DND-41 (cell line): ENCODE results near the gene NMS.

Source experiments
- EZH2 ChIP-seq: IDR thresholded peaks from 3 replicates; pipeline ENCODE4 v1.6.1; 2012; ENCODE audit warnings: borderline replicate concordance, low read depth, mild to moderate bottlenecking, moderate library complexity, low read length, inconsistent platforms; ENCODE audit not compliant: severe bottlenecking
- TF ChIP-seq, protein P1 (sequence below): IDR thresholded peaks from 2 replicates; pipeline ENCODE4 v1.5.1; 2012; ENCODE audit warnings: borderline replicate concordance, low read length, moderate library complexity, mild to moderate bottlenecking; ENCODE audit not compliant: poor library complexity, severe bottlenecking; ENCODE audit errors: extremely low read depth

DNA sequence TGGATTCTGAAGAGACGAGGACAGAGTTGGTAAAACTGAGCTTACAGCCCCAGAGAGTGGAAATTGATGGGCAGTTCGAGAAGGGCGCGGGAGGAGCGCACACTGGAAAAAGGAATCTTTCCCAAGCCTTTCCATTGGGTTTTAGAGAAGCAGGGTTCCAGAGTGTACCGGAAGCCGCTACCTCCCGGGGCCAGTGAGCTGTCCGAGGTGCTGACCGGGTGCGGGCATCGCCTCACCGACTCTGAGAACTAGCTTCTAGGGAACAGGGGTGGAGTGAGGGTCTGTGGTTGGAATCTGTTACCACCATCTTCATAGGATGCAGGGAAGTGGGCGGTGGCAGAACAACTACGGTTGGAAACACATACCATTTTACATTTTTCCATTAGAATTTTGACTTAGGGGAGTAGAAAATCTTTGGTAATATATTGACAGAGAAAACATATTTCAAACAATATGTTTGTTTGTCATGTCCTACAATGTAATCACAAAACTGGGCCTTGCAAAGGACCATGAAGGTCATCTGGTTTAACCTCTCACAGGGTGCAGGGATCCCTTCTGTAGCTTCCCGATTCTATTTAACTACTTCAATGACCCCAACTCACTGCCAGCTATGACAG, 724 bp downstream of the NMS start:
- TF ChIP-seq, protein P1, sequence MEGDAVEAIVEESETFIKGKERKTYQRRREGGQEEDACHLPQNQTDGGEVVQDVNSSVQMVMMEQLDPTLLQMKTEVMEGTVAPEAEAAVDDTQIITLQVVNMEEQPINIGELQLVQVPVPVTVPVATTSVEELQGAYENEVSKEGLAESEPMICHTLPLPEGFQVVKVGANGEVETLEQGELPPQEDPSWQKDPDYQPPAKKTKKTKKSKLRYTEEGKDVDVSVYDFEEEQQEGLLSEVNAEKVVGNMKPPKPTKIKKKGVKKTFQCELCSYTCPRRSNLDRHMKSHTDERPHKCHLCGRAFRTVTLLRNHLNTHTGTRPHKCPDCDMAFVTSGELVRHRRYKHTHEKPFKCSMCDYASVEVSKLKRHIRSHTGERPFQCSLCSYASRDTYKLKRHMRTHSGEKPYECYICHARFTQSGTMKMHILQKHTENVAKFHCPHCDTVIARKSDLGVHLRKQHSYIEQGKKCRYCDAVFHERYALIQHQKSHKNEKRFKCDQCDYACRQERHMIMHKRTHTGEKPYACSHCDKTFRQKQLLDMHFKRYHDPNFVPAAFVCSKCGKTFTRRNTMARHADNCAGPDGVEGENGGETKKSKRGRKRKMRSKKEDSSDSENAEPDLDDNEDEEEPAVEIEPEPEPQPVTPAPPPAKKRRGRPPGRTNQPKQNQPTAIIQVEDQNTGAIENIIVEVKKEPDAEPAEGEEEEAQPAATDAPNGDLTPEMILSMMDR, result no peak
- TF ChIP-seq EZH2, result no peak
